Right renal pelvis (tissue), 4 donors: ENCODE data around the gene MAML2. TPM values are rescaled to one million over a fixed set of nuclear protein-coding genes. Genes with fewer than 3 reads are reported as not detected.
A peak's percentile ranks its signal among the peaks of the same experiment; 100 is the strongest.
"Not testable (repeated sequence)": the region's sequence is repeated elsewhere in the genome, so short reads cannot be mapped to it uniquely, and the experiment has no call there.

Experiments
- DNase-seq, 4 donors: peaks; one replicate each; pipeline ENCODE4 v3.0.0-alpha.2; 2013; ENCODE audit warnings: low read depth in 4 of 4, low spot score in 3 of 4, missing footprints in 1 of 4
- polyA plus RNA-seq, 4 donors: library from polyadenylated mRNA; unstranded; fragments of 120-200 nt; gene quantifications; one replicate each; pipeline ENCODE4 v1.2.1, GENCODE V29; 2013; ENCODE audit not compliant: insufficient read length in 4 of 4

The MAML2 gene
- polyA plus RNA-seq, 4 donors, result 28.0 to 34.9 (median 33.1) TPM

- DNase-seq, result no peak
Observed at GRCh38 chr11:96273507-96273906, 69.5 kb downstream of the MAML2 start.

DNA sequence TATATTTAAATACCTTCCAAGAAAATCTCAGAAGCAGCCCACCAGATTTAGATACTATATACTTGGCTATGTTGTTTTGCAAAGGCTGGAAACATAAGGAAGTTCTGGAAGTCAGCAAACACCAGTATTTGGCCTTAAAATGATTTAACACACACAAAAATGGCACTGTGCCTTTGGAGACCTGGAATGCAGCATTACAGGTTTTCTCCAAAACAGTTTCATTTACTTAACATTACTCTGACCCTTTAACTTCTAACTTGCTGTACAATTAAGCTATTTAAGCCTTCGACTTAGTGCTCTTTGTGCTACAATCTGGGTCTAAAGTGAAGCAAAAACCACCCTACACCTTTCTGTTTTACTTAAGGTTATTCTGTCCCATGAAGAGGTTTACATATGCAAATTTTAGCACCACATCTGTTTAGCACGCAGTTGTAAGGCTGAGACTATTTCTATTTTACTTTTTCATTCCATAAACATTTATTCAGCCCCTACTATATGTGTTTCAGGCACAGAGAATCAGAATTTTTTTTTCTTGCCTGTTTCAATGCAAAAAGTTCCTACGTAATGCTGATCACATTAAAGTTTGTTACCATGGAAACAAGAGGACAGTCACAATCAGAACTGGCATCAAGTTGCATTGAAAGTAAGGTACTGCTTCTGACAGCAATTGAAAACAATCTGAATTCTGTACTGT is 70.3 kb downstream of the MAML2 start:
- DNase-seq, result peak in 1 of 4 donors; percentile 57

GRCh38 chr11:96271777-96272176 is 71.2 kb downstream of the MAML2 start:
- no peak for DNase-seq

DNA sequence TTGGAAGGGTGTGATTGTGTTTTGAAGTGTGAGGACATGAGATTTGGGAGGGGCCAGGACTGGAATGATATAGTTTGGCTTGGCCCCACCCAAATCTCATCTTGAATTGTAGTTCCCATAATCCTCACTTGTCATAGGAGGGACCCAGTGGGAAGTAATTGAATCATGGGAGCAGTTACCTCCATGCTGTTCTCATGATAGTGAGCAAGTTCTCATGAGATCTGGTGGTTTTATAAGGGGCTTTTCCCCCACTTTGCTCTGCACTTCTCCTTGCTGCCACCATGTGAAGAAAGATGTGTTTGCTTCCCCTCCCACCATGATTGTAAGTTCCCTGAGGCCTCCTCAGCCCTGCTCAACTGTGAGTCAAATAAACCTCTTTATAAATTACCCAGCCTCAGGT is 71.6 kb downstream of the MAML2 start:
- DNase-seq, result not testable (repeated sequence)

DNA sequence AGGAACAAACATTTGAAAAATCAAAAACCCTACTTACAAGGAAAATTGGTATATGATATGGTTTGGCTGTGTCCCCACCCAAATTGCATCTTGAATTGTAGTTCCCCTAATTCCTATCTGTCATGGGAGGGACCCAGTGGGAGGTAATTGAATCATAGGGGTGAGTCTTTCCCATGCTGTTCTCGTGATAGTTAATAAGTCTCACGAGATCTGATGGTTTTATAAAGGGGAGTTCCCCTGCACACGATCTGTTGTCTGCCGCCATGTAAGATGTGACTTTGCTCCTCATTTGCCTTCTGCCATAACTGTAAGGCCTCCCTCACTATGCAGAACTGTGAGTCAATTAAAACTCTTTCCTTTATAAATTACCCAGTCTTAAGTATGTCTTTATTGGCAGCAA is 74.5 kb downstream of the MAML2 start:
- DNase-seq, result not testable (repeated sequence)

DNA sequence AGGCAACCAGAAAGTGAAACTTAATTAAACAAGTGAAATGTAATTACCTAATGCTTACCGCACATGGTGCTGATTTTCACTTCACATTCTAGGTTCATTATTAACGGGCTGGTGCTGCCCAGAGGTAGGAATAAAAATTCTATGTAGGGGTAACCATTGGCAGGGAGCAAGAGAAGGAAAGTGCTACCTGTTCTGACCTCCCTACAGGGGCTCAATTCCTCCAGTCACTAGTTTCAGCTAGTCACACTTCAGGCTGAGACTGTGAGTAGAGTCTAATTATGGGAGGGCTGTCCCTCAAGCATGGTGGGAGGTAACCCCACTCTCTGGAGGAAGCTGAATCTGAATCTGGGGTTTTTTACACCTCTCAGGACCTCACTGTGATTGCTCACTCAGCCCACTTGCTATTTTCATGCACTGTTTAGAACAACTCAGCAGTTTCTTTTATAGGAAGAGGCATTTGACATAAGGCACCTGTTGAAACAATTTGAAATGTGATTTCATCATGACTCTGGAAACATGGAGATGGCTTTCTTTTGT is 75.4 kb downstream of the MAML2 start:
- no peak for DNase-seq

DNA sequence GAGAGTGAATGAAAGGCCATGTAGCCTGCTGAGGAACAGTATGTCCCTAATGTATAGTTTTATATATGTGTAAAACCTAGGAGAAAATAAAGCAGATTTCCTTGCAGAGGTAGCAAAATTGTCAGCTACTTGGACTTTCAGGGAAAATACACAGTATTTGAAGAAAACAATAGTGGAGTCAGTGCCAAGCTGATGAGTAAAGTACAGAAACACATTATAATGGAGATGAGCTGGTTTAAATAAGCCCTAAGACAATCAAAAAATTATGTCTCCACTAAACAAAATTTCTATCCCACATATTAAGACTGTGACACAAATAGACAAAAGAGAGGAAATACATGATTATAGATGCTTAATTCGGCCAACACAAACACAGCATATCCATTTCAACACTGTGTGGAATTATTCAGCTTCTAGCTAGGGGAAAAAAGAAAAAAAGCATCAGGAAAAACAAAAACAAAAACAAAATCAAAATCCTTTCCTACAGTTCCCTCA is 75.9 kb downstream of the MAML2 start:
- no peak for DNase-seq

DNA sequence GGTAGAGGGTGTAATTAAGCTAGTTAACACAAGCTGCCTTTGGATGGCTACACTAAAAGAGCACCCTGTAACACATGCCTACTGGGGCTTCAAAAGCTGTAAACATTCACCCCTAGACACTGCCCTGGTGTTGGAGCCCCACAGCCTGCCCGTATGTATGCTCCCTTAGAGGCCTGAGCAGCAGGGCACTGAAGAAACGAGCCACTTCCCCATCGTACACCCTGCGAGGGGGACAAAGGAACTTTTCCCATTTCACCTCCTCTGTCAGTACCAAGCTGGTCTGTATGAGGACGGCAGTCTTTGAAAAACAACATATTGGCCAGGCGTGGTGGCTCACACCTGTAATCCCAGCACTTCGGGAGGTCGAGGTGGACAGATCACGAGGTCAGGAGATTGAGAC is 77.0 kb downstream of the MAML2 start:
- no peak for DNase-seq

GRCh38 chr11:96265220-96265737 is 77.7 kb downstream of the MAML2 start:
- no peak for DNase-seq

DNA sequence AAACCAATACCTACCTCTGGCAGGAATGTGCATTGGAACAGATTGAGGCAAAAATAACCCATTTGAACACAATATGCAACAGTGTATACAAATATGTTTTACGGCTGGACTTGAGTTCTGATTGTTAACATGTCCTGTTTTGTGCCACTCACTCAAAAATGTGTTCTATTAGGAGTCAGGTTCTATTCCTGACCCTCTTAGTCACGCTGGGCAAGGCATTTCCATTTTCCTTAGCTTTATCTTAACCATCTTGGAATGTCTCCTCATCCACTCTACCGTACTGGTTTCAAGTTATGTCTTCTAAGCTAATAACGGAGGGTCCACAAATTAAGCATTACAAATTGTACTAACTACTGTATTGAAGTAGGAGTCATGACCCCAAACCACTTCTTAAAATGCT is 78.6 kb downstream of the MAML2 start:
- DNase-seq, result no peak

- DNase-seq, result no peak
Observed at GRCh38 chr11:96263238-96263763, 79.7 kb downstream of the MAML2 start.

GRCh38 chr11:96260532-96260931 is 82.5 kb downstream of the MAML2 start:
- no peak for DNase-seq

- no peak for DNase-seq
Observed at GRCh38 chr11:96260067-96260511, 82.9 kb downstream of the MAML2 start.

DNA sequence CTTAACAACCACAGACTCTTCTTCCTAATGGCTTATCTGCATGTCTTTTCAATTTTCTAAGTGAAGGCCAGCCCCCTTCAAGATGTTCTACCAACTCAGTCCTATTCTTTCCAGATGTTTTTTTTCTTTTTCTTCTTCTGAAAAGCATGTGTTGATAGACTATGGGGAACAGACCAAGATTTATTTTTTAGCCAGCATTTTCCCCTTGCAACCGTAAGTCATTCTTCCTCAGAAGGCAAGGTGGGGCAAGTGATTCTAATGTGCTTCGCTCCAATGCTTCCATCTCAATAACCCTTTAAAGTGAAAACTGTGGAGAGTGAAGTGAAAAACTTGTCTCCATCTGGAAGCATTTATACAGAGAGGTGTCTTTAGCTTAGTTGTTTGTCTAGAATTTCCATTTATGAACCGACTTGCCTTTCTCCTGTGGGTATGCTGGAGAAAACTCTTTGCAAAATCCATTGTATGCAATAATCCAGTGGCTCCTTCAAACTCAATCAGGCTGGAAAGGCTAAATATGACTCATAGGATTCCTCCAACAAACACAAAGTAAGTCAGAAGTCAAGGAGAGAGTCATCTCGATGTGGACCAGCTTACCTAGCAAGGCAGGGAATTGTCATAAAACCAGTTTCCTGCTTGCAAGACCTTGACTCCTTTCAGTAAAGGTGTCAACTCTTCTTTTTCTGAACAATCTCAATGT is 83.7 kb downstream of the MAML2 start:
- no peak for DNase-seq

GRCh38 chr11:96257972-96258934 is 84.7 kb downstream of the MAML2 start:
- no peak for DNase-seq

DNA sequence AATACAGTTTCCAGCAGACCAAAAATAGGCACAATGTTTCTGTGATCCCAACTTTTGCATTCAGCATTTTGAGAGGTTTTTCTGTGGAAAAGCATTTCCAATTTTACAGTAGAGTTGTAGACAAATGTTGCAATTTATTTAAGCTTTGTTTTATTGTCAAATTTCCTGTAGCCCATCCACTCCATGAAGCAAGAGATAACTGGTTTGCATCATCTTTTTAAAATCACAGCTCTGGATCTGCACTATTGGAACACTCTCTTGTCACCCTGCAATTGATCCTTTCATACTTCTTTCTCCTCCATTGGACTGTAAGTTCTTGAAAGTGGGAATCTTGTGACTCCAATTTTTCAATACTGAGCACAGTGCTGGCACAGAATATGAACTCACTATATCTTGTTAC is 86.0 kb downstream of the MAML2 start:
- DNase-seq, result no peak

DNA sequence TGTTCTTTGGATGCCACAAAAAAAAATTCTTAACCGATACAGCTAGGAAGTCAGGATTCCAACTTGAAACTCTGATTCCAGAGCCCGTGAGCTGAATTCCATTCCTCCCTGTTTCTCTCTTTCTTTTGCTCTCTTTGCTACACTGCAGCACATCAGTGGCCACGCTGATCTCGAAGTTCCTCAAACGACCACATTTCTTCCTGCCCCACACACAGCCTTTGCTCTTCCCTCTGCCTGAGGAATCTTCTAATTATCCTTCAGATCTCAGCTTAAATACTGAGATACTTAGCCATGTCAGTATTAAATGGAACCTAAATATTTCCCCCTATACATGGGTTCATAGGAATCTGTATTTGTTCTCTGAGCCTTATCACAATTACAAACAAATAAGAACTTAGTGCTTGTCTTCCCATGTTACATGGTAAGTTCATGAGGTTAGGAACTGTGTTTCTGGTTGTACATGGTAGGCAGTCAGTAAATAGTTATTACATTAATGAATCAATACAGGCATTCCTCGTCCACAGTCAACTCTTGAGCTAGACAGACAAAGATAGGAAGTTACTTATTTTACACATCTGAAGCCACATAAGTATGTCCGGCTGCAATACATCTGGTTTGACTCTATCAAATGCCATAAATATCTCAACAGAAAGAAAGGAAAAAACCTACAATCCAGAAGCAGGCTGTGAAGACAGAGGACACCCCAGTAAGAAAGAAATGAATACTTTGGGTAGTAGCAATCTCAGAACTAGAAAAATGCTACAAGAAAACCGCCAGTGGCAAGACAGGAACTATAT is 86.6 kb downstream of the MAML2 start:
- no peak for DNase-seq

DNA sequence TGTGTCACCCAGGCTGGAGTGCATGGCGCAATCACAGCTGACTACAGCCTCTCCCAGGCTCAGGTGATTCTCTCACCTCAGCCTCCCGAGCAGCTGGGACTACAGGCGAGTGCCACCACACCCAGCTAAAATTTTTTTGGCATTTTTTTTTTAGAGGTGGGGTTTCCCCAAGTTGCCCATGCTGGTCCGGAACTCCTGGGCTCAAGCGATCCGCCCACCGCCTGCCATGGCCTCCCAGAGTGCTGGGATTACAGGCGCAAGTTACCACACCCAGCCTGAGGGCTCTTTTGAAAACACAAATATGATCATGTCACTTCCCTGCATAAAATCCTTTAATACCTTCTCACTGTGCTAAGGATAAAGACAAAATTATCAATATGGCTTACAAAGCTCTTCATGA is 88.1 kb downstream of the MAML2 start:
- no peak for DNase-seq

GRCh38 chr11:96254087-96254486 is 88.9 kb downstream of the MAML2 start:
- DNase-seq, result peak in 1 of 4 donors; percentile 58
